Ovary (tissue), 9 donors: ENCODE data around the gene ARL5C. TPM values are rescaled to one million over a fixed set of nuclear protein-coding genes. Genes with fewer than 3 reads are reported as not detected.

Experiments
- DNase-seq, 5 donors: peaks; one replicate each; pipeline ENCODE4 v3.0.0-alpha.2; 2019 to 2020
- H3K27ac ChIP-seq, 2 donors: fragments of 200-600 bp; one replicate each; pipeline versions ENCODE4 v1.5.1 to v1.8.0; 2019 to 2022
- H3K27me3 ChIP-seq: fragments of 200-600 bp; one replicate; pipeline ENCODE4 v1.8.0; 2022
- H3K36me3 ChIP-seq: fragments of 200-600 bp; sonication (generic); one replicate; pipeline ENCODE4 v1.5.1; 2019
- H3K4me1 ChIP-seq: one replicate; pipeline ENCODE4 v1.8.1; 2013; ENCODE audit warnings: mild to moderate bottlenecking, moderate library complexity; ENCODE audit not compliant: insufficient read depth
- H3K4me3 ChIP-seq: fragments of 200-600 bp; sonication (generic); one replicate; pipeline ENCODE4 v1.5.1; 2017
- H3K9me3 ChIP-seq, 2 donors: fragments of 200-600 bp in 1 of 2; sonication (generic) in 1 of 2; one replicate each; pipeline versions ENCODE4 v1.5.1 to v1.8.1; 2013 to 2019; ENCODE audit warnings: mild to moderate bottlenecking in 1 of 2, moderate library complexity in 1 of 2
- CTCF ChIP-seq, 3 donors: fragments of 450-650 bp in 2 of 3; fragments of 200-600 bp in 1 of 3; IDR thresholded peaks; one replicate each; pipeline versions ENCODE4 v1.5.1 to v1.8.0; 2016 to 2022; ENCODE audit warnings: antibody characterized with exemption in 3 of 3, mild to moderate bottlenecking in 1 of 3
- EP300 ChIP-seq: sonication (generic); formaldehyde crosslinking; IDR thresholded peaks from one replicate; pipeline ENCODE4 v1.6.1; 2017; ENCODE audit warnings: antibody characterized with exemption
- POLR2A ChIP-seq: fragments of 450-650 bp; IDR thresholded peaks from one replicate; pipeline ENCODE4 v1.6.1; 2017; ENCODE audit warnings: antibody characterized with exemption, mild to moderate bottlenecking, moderate library complexity
- WGBS, 3 donors: extraction: QIAGEN DNeasy Blood & Tissue Kit in 1 of 3; methylation state at CpG; one replicate each; pipeline versions ENCODE4 v1.1.5 to v1.1.7; 2013 to 2017; 5-methylcytosine and 5-hydroxymethylcytosine counted together
- intact Hi-C, 4 donors: fragments of 100-400 bp; cut with DNase I; formaldehyde crosslinking; loops; one replicate each; pipeline versions ENCODE4 v1.11.0 to v1.15.1; 2022 to 2023
- polyA plus RNA-seq, 2 donors: library from polyadenylated mRNA; stranded (reverse); fragments of 200-250 nt in 1 of 2; fragments of 350-450 nt in 1 of 2; fragmentation: Illumina TruSeq in 1 of 2; extraction: RNeasy Lipid Tissue Mini Kit (QIAGEN cat#74804) in 1 of 2; gene quantifications; one replicate each; pipeline ENCODE4 v1.2.3, GENCODE V29; 2013 to 2014
- total RNA-seq, 7 donors: library from RNA; depleted of rRNA in 2 of 7; stranded (reverse); fragments of >200 nt in 2 of 7; fragmentation: NEBNext Ultra II Directional in 3 of 7; extraction: Animal tissue kit (Norgen Biotek cat#: 25700) in 3 of 7; gene quantifications; one replicate each; pipeline versions ENCODE4 v1.1.0 to v1.2.4, GENCODE V29; 2016 to 2023
- donor health status: DM: no; HTN: no; CAD: no; lungs with moderate emphysema.
- donor health status: DM: no; HTN: no; CAD: no.
- donor health status: Bipolar disorder and iron deficiency.
- donor health status: DM: yes; HTN: yes; CAD: no.
- donor health status: DM: no; HTN: no; CAD: no.
- donor health status: DM: yes; HTN: yes; CAD: no.

ARL5C gene
- total and polyA plus RNA-seq, 9 donors = not detected

- DNase-seq = no peak
- TF ChIP-seq POLR2A (no peak), EP300 (no peak), CTCF (IDR thresholded peaks at IDR 0.05) (no peak)
- 88 to 92% (median 90%) methylated on average over 13 of the region's 13 CpGs for WGBS, 3 donors
- Histone ChIP-seq H3K4me1 (no peaks in the 10 kb centered on the region), H3K27me3 (no peaks in the 10 kb centered on the region), H3K36me3 (no peaks in the 10 kb centered on the region), H3K4me3 (no peak overlapping the region), H3K9me3 (no peaks in the 10 kb centered on the region), H3K27ac (no peak overlapping the region)
- intact Hi-C loops = no loop called here
These were observed 27.4 kb downstream of the ARL5C start for GRCh38 chr17:39138431-39139160.

GRCh38 chr17:39134878-39135277, 31.1 kb downstream of the ARL5C start:
- TF ChIP-seq EP300 (no peak), CTCF (IDR thresholded peaks at IDR 0.05) (no peak), POLR2A (no peak)
- no peak overlapping the region for H3K4me3 ChIP-seq
- DNase-seq = no peak
- intact Hi-C loops = no loop called here
- 79 to 84% (median 79%) methylated on average over 6 of the region's 6 CpGs for WGBS, 3 donors
- H3K27ac ChIP-seq = no peak overlapping the region
- no peaks in the 10 kb centered on the region for H3K4me1 ChIP-seq
- no peaks in the 10 kb centered on the region for H3K27me3 ChIP-seq
- H3K36me3 ChIP-seq = no peaks in the 10 kb centered on the region
- no peaks in the 10 kb centered on the region for H3K9me3 ChIP-seq

GRCh38 chr17:39132192-39132610, 33.8 kb downstream of the ARL5C start:
- no peaks in the 10 kb centered on the region for H3K4me1 ChIP-seq
- H3K9me3 ChIP-seq = no peaks in the 10 kb centered on the region
- peak; percentile 60 to 80 (median 71) for DNase-seq
- H3K4me3 ChIP-seq = no peak overlapping the region
- intact Hi-C loops = no loop called here
- peak overlapping the region in 1 of 2 donors; percentile 27 for H3K27ac ChIP-seq
- H3K27me3 ChIP-seq = no peaks in the 10 kb centered on the region
- no peaks in the 10 kb centered on the region for H3K36me3 ChIP-seq
- no peak for TF ChIP-seq EP300
- no peak for TF ChIP-seq POLR2A
- TF ChIP-seq CTCF (IDR thresholded peaks at IDR 0.05) = no peak
- WGBS, 3 donors = 77 to 85% (median 82%) methylated on average over 7 of the region's 7 CpGs

GRCh38 chr17:39131616-39132015, 34.3 kb downstream of the ARL5C start:
- intact Hi-C loops = no loop called here
- Histone ChIP-seq H3K27me3 (no peaks in the 10 kb centered on the region), H3K9me3 (no peaks in the 10 kb centered on the region), H3K27ac (peak overlapping the region; percentile 27 to 44), H3K4me3 (no peak overlapping the region), H3K4me1 (no peaks in the 10 kb centered on the region), H3K36me3 (no peaks in the 10 kb centered on the region)
- TF ChIP-seq CTCF (IDR thresholded peaks at IDR 0.05) (no peak), POLR2A (no peak), EP300 (no peak)
- WGBS, 3 donors = 30 to 44% (median 40%) methylated on average over 6 of the region's 6 CpGs
- DNase-seq = no peak
